Right kidney (tissue), 9 donors: ENCODE measurements around the gene ADPRS.

ENCODE experiments used
- DNase-seq: peaks from one replicate; pipeline ENCODE4 v3.0.0-alpha.2; 2016
- long read RNA-seq, 8 donors: transcript quantifications; one replicate each; lab custom pipeline, GENCODE V29; 2026

The ADPRS gene, protein sequence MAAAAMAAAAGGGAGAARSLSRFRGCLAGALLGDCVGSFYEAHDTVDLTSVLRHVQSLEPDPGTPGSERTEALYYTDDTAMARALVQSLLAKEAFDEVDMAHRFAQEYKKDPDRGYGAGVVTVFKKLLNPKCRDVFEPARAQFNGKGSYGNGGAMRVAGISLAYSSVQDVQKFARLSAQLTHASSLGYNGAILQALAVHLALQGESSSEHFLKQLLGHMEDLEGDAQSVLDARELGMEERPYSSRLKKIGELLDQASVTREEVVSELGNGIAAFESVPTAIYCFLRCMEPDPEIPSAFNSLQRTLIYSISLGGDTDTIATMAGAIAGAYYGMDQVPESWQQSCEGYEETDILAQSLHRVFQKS
- long read RNA-seq, donor 1, transcript ADPRHL2-201 (6 exons, 1,668 nt) = major isoform, 21 of 45 reads
- long read RNA-seq, donor 1, partial matches to known transcripts = 24 of 45 reads
- long read RNA-seq, donor 1, other reads (novel, unspliced or antisense) = 0 of 45 reads
- long read RNA-seq, donor 2, transcript ADPRHL2-201 (6 exons, 1,668 nt) = major isoform, 8 of 30 reads
- long read RNA-seq, donor 2, partial matches to known transcripts = 22 of 30 reads
- long read RNA-seq, donor 2, other reads (novel, unspliced or antisense) = 0 of 30 reads
- long read RNA-seq, donor 3, transcript ADPRHL2-201 (6 exons, 1,668 nt) = major isoform, 5 of 5 reads
- long read RNA-seq, donor 3, partial matches to known transcripts = 0 of 5 reads
- long read RNA-seq, donor 3, other reads (novel, unspliced or antisense) = 0 of 5 reads
- long read RNA-seq, donor 4, transcript ADPRHL2-201 (6 exons, 1,668 nt) = major isoform, 11 of 11 reads
- long read RNA-seq, donor 4, partial matches to known transcripts = 0 of 11 reads
- long read RNA-seq, donor 4, other reads (novel, unspliced or antisense) = 0 of 11 reads
- long read RNA-seq, donor 5, transcript ADPRHL2-201 (6 exons, 1,668 nt) = major isoform, 13 of 13 reads
- long read RNA-seq, donor 5, partial matches to known transcripts = 0 of 13 reads
- long read RNA-seq, donor 5, other reads (novel, unspliced or antisense) = 0 of 13 reads
- long read RNA-seq, donor 6, transcript ADPRHL2-201 (6 exons, 1,668 nt) = major isoform, 14 of 44 reads
- long read RNA-seq, donor 6, partial matches to known transcripts = 30 of 44 reads
- long read RNA-seq, donor 6, other reads (novel, unspliced or antisense) = 0 of 44 reads
- long read RNA-seq, donor 7, transcript ADPRHL2-201 (6 exons, 1,668 nt) = major isoform, 15 of 46 reads
- long read RNA-seq, donor 7, partial matches to known transcripts = 31 of 46 reads
- long read RNA-seq, donor 7, other reads (novel, unspliced or antisense) = 0 of 46 reads
- long read RNA-seq, donor 8, transcript ADPRHL2-201 (6 exons, 1,668 nt) = major isoform, 12 of 12 reads
- long read RNA-seq, donor 8, partial matches to known transcripts = 0 of 12 reads
- long read RNA-seq, donor 8, other reads (novel, unspliced or antisense) = 0 of 12 reads

DNA sequence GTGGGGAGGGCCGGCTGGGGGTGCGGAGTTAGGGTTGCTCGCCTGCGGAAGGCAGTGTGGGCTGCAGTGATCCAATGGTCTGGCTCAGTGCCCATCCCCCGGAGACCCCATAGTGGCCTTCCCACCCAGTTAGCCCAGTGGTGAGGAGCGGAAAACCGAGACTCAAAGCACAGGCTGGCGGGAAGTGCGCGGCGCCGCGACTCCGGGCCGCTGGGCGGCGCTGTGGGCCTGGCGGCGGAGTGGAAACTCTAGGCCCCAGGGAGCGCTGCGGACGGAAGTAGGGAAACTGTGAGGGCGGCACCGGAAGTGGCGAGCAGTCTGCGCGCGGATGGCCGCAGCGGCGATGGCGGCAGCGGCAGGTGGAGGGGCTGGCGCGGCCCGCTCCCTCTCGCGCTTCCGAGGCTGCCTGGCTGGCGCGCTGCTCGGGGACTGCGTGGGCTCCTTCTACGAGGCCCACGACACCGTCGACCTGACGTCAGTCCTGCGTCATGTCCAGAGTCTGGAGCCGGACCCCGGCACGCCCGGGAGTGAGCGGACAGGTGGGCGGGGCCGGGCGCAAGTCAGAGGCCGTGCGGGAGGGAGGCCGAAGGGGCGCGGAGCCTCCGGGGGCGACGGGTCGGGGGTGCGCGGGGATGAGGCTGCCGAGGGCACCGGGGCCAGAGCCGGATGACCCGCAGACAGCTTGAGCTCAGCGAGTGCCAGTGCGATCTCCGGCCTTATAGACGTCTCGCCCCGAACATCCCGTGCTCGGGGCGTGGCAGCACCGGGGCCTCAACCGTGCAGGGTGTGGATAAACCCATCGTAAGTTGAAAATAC is at the start of gene ADPRS:
TSS of gene ADPRS (plus strand) at position 316 of the 816 bp plus-strand sequence. CDS start at position 329, 13 bp downstream.
- peak; percentile 96 for DNase-seq

DNA sequence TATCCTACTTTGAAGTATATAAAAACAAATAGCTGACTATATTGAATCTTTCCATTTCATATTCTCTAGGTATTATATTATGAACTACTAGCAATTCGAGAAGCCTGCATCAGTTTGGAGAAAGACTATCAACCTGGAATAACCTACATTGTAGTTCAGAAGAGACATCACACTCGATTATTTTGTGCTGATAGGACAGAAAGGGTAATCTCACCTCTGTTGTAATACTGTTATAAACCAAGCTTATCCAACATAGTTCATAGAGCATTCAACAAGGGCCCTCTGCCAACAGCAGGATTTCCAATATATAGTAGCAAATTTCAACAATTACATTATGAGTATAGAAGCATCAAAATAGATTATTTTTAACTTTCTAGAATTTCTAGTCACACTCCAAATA is 48.5 kb upstream of the ADPRS start:
- DNase-seq = no peak

DNA sequence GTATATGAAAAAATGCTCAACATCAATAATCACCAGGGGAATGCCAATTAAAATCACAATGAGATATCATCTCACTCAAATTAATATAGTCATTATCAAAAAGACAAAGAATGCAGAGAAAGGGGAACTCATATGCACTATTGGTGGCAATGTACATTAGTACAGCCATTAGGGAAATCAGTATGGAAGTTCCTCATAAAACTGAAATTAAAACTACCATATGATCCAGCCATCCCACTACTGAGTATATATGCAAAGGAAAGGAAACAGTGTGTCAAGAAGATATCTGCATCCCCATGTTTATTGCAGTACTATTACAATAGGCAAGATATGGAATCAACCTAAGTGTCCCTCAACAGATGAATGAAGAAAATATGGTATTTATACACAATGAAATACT is 36.9 kb upstream of the ADPRS start:
- no peak for DNase-seq

DNA sequence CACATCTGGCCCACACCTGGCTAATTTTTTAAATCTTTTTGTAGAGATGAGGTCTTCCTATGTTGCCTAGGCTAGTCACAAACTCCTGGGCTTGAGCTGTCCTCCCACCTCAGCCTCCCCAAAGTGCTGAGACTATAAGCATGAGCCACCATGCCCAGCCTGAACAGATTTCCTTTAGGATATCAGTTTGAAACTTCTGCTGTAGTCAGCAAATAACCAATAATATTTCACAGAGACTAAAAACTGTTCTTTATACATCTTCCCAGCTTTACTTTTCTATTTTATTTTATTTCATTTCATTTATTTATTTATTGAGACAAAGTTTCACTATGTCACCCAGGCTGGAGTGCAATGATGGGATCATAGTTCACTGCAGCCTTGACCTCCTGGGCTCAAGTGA is 34.7 kb upstream of the ADPRS start:
- no peak for DNase-seq

DNA sequence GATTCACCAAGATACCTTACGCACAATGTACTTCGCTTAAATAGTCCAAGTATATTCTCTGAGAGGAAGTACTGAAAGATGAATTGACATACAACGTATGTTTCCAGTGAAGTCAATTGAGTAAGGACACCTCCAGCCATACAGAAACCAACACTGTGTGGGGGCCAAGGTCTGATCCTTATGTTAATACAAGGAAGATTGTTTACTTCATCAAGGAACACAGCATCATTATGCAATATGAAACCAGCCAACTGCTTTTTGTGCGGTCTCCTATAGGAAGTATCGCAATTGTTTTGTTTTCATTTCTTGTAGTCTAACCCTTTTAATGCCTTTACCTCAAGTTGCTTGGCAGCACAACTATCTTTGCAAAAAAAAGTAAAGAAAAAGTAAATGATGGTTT is 33.0 kb upstream of the ADPRS start:
- DNase-seq = no peak

DNA sequence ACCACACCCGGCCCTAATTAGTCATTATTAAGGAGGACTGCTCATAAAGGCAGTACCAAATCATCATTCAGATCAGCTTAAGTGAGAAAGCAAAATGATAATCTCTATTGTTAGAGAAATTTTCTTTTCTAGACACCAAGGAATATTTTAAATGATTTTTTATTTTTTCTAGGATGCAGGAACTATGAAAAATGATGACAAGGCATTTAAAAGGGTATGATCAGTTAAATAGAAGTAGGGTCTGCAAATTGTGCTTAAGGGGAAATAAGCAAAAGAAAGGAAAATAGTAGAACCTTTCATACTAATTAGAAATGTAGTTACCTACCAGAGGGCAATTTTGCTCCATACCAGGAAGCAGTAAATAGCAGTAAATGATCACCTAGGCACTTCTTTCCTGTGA is 26.4 kb upstream of the ADPRS start:
- DNase-seq = no peak

- no peak for DNase-seq
Measured at GRCh38 chr1:36067871-36068270, 20.8 kb upstream of the ADPRS start.

DNA sequence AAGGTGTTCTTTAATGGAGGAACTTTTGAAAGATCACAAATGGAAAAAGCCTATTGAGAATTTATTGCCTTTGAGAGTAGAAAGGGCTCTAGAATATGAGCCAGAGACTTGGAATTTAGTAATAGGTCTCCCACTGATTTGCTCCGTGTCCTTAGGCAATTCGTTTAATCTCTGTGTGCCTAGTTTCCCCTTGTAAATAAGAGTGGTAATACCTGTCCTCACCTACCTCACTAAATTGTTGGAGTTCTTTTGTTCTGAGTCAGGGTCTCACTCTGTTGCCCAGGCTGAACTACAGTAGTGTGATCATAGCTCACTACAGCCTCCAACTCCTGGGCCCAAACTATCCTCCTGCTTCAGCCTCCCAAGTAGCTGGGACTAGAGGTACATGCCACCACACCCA is 19.8 kb upstream of the ADPRS start:
- DNase-seq = no peak

DNA sequence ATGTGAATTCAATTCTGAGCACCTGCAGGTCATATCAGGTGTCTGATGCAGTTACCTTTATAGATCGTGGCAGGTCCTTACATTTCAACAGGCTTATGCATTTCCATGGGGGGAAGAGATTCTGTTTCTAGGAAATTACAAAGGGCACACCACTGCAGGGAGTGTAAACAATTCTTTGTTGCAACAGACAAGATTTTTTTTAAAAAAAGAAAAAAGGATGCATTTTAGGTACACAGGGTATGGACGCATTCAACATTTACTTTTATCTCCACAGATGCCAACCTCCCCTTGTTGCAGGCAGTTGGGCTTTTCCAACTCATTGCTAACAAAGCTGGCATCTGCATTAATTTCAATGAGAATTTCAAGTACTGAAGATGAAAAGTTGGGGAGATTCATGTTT is 18.3 kb upstream of the ADPRS start:
- no peak for DNase-seq

DNA sequence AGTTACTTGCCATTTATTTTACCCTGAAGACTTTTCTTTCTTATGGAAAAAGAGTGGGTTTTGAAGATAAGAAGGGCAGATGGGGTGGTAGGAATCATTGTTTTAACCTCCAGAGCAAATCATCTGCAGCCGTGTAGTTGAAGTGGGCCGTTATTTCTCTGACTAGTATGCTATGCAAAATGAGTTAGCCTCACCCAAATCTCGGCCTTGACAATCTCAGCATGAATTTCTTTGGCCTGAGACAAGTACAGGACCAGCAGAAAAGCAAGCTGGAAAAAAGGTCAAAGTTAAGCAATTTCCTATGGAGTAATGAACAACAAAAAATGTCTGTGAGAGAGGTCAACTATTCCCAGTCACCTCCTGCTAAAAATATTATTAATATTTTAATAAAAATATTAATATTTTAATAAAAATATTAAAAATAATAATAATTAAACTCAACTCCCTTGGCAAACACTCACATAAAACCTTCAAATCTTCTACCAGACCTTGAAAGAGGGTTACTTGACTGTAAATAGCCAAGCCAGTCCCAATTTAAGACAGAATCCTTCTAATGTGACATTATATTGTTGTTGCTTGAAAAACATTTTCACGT is 11.6 kb upstream of the ADPRS start:
- no peak for DNase-seq

- DNase-seq = no peak
Measured at GRCh38 chr1:36080236-36080635, 8.5 kb upstream of the ADPRS start.

GRCh38 chr1:36080801-36081200 is 7.9 kb upstream of the ADPRS start:
- no peak for DNase-seq

GRCh38 chr1:36081926-36082485 is 6.7 kb upstream of the ADPRS start:
- no peak for DNase-seq

GRCh38 chr1:36083219-36083618 is 5.5 kb upstream of the ADPRS start:
- no peak for DNase-seq

DNA sequence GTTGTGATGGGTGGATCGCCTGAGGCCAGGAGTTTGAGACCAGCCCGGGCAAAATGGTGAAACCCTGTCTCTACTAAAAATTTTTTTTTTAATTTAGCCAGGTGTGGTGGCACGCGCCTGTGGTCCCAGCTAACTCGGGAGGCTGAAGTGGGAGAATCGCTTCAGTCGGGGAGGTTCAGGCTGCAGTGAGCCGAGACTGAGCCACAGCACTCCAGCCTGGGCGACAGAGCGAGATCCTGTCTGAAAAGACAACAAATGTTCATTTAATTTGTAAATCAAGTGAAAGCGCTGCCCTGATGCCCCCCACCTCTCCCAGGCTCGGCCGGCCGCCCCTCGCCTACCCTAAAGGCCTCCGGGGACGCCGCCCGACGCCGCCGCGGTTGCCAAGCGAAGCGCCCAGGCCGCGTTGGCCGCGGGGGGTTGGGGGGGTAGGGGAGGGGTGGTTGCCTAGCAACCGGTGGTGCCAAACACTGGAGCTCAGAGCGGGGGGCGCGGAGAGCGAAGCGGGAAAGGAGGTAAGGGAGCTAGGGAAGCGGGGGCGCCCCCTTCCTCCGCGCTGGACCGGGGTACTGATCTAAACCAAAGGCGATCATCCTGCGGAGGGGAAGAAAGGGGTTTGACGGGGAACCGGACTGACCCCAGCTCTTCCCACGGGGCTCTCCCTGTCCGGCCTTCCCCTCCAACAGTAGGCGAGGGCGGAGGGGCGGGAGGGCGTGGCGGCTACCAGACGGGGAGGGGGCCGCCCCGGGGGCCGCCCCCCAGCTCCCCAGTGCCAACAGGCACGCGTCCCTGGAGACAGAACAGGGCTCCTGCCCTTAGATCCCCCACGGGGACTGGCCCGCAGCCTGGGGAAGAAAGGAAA is 4.8 kb upstream of the ADPRS start, which contains the start of gene TEKT2:
TSS of gene TEKT2 (plus strand) at position 460 of the 862 bp plus-strand sequence. CDS start 828 bp downstream, outside the sequence.
- DNase-seq = peak; percentile 86

GRCh38 chr1:36084497-36085115 is 4.1 kb upstream of the ADPRS start:
- peak; percentile 68 for DNase-seq

- DNase-seq = no peak
Measured at GRCh38 chr1:36085126-36085525, 3.6 kb upstream of the ADPRS start.

GRCh38 chr1:36085686-36086526 is 2.8 kb upstream of the ADPRS start:
- DNase-seq = no peak
